ENCODE measurements around the gene LPAR3.

GRCh38 chr1:84873366-84873765 is 19.6 kb downstream of the LPAR3 start:
- TF ChIP-seq CTCF (conservative IDR thresholded peaks at IDR 0.05 in 1 of 2, IDR thresholded peaks at IDR 0.05 in 1 of 2; ENCODE audit: extremely low read depth in 1 of 2, insufficient read depth in 1 of 2, low read depth in 1 of 2, low read length in 2 of 2) (no peak), EZH2 (IDR thresholded peaks at IDR 0.05; ENCODE audit: borderline replicate concordance, low read length) (no peak)

All from mammary epithelial cell (primary cell).